Activated CD4-positive, alpha-beta T cell treated with anti-CD3 and anti-CD28 coated beads, Interleukin-2, amount 50 U/mL, for 1 hour (primary cell): ENCODE results near the gene FRYL.
A peak's percentile ranks its signal among the peaks of the same experiment; 100 is the strongest.

ENCODE experiments used
- DNase-seq: peaks from one replicate; pipeline ENCODE4 v3.0.0-alpha.2; 2020

Gene FRYL

GRCh38 chr4:48602763-48603162 lies 177.3 kb downstream of the FRYL start:
- DNase-seq = no peak

- no peak for DNase-seq
Measured at GRCh38 chr4:48602222-48602621, 177.9 kb downstream of the FRYL start.

GRCh38 chr4:48596336-48596735 lies 183.7 kb downstream of the FRYL start:
- DNase-seq = no peak

GRCh38 chr4:48594180-48594579 lies 185.9 kb downstream of the FRYL start:
- no peak for DNase-seq

GRCh38 chr4:48591372-48591771 lies 188.7 kb downstream of the FRYL start:
- DNase-seq = no peak

GRCh38 chr4:48590884-48591283 lies 189.2 kb downstream of the FRYL start:
- DNase-seq = no peak

- no peak for DNase-seq
Measured at GRCh38 chr4:48589098-48589445, 191.0 kb downstream of the FRYL start.

GRCh38 chr4:48588230-48589097 lies 191.6 kb downstream of the FRYL start:
- no peak for DNase-seq

- DNase-seq = no peak
Measured at GRCh38 chr4:48585401-48585800, 194.7 kb downstream of the FRYL start.

- DNase-seq = peak; percentile 38
Measured at GRCh38 chr4:48578132-48578968, 201.7 kb downstream of the FRYL start.

GRCh38 chr4:48575964-48576363 lies 204.1 kb downstream of the FRYL start:
- DNase-seq = no peak

- no peak for DNase-seq
Measured at GRCh38 chr4:48571471-48571870, 208.6 kb downstream of the FRYL start.

- DNase-seq = no peak
Measured at GRCh38 chr4:48570646-48571220, 209.3 kb downstream of the FRYL start.

GRCh38 chr4:48566034-48566384 lies 214.1 kb downstream of the FRYL start:
- DNase-seq = no peak

GRCh38 chr4:48565362-48566033 lies 214.6 kb downstream of the FRYL start:
- DNase-seq = no peak

- no peak for DNase-seq
Measured at GRCh38 chr4:48564151-48564550, 215.9 kb downstream of the FRYL start.

GRCh38 chr4:48558819-48559218 lies 221.3 kb downstream of the FRYL start:
- no peak for DNase-seq

GRCh38 chr4:48558026-48558425 lies 222.1 kb downstream of the FRYL start:
- DNase-seq = no peak

GRCh38 chr4:48557478-48557877 lies 222.6 kb downstream of the FRYL start:
- no peak for DNase-seq

GRCh38 chr4:48556268-48556667 lies 223.8 kb downstream of the FRYL start:
- DNase-seq = no peak

GRCh38 chr4:48554606-48555005 lies 225.5 kb downstream of the FRYL start:
- DNase-seq = no peak

- no peak for DNase-seq
Measured at GRCh38 chr4:48553720-48554119, 226.4 kb downstream of the FRYL start.

- peak; percentile 12 for DNase-seq
Measured at GRCh38 chr4:48546336-48546735, 233.7 kb downstream of the FRYL start.
